Natural killer cell (primary cell): Measurements from ENCODE around the gene TAS2R42. TPM values are rescaled to one million over a fixed set of nuclear protein-coding genes. Genes with fewer than 3 reads are reported as not detected.

Experiments used
- ATAC-seq, 3 donors: fragments of 150-1000 bp in 2 of 3; fragments of 200-7000 bp in 1 of 3; cut with Tn5 transposase; 1 replicate in 1 of 3; 2 replicates in 2 of 3; pipeline ENCODE4 v1.10.0; 2021; ENCODE audit warnings: mild to moderate bottlenecking in 2 of 3, moderate library complexity in 2 of 3
- DNase-seq, 2 donors: peaks; one replicate each; pipeline versions ENCODE4 v3.0.0 to v3.0.0-alpha.2; 2013 to 2021; ENCODE audit warnings: mixed read lengths in 1 of 2
- H3K27ac ChIP-seq: one replicate; pipeline ENCODE4 v1.5.1; 2013; ENCODE audit warnings: mild to moderate bottlenecking, low read length
- H3K27me3 ChIP-seq: one replicate; pipeline ENCODE4 v1.6.1; 2013; ENCODE audit warnings: low read length; ENCODE audit not compliant: control insufficient read depth, insufficient read depth
- H3K36me3 ChIP-seq: one replicate; pipeline ENCODE4 v1.6.1; 2013; ENCODE audit warnings: low read length; ENCODE audit not compliant: control insufficient read depth, insufficient read depth
- H3K4me1 ChIP-seq: one replicate; pipeline ENCODE4 v1.6.1; 2013; ENCODE audit warnings: low read length; ENCODE audit not compliant: control insufficient read depth, insufficient read depth
- H3K4me3 ChIP-seq: one replicate; pipeline ENCODE4 v1.5.1; 2013; ENCODE audit warnings: low read length
- H3K9me3 ChIP-seq: one replicate; pipeline ENCODE4 v1.6.1; 2013; ENCODE audit warnings: low read length; ENCODE audit not compliant: control insufficient read depth, insufficient read depth
- H3K27ac Mint-ChIP-seq, 2 donors: one replicate each; pipeline ENCODE4 v1.8.0; 2022; ENCODE audit warnings: mild to moderate bottlenecking in 2 of 2, mixed read lengths in 2 of 2, moderate library complexity in 1 of 2
- H3K27me3 Mint-ChIP-seq, 2 donors: one replicate each; pipeline ENCODE4 v1.8.0; 2022; ENCODE audit warnings: low read depth in 2 of 2, mixed read lengths in 2 of 2
- H3K36me3 Mint-ChIP-seq: one replicate; pipeline ENCODE4 v1.8.0; 2022; ENCODE audit warnings: mixed read lengths
- H3K4me1 Mint-ChIP-seq, 2 donors: one replicate each; pipeline ENCODE4 v1.8.0; 2022; ENCODE audit warnings: mixed read lengths in 2 of 2
- H3K4me3 Mint-ChIP-seq: one replicate; pipeline ENCODE4 v1.8.0; 2022; ENCODE audit warnings: mild to moderate bottlenecking, moderate library complexity, mixed read lengths
- H3K9me3 Mint-ChIP-seq, 2 donors: one replicate each; pipeline ENCODE4 v1.8.0; 2022; ENCODE audit warnings: mixed read lengths in 2 of 2
- CTCF ChIP-seq: fragments of 200-600 bp; IDR thresholded peaks from one replicate; pipeline ENCODE4 v1.8.0; 2022; ENCODE audit warnings: antibody characterized with exemption
- WGBS: methylation state at CpG from one replicate; pipeline ENCODE4 v1.1.7; 2013; ENCODE audit warnings: missing lambda C conversion rate; ENCODE audit not compliant: insufficient coverage; 5-methylcytosine and 5-hydroxymethylcytosine counted together
- intact Hi-C: fragments of 100-400 bp; cut with micrococcal nuclease; formaldehyde crosslinking; loops from one replicate; pipeline ENCODE4 v1.14.2; 2022
- total RNA-seq, 4 donors: library from RNA; stranded (reverse); fragments of 120-200 nt in 1 of 4; gene quantifications; one replicate each; pipeline versions ENCODE4 v1.2.3 to v1.2.4, GENCODE V29; 2013 to 2022

TAS2R42 gene
- total RNA-seq, 3 donors from 2014 or later (not counting 1 experiment from before 2014, with no cell fraction given) = not detected

DNA sequence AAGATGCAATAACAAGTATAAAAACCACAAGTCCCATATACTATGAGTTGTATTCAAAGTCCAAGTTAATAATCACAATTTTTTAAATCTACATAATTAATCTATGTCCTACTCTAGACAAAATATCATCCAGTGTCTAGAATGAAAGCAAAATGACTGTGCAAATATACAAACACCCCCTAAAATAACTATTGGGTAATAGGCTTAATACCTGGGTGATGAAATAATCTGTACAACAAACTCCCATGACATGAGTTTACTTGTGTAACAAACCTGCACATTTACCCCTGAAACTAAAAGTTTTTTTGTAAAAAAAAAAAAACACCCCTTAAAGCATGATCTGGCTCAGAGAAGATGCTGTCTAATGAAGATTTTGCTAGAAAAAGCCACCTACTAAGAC, 4.2 kb downstream of the TAS2R42 start:
- H3K4me3 Mint-ChIP-seq = no peak overlapping the region
- DNase-seq = no peak
- H3K27ac Mint-ChIP-seq = no peak overlapping the region
- H3K9me3 Mint-ChIP-seq = no peaks in the 10 kb centered on the region
- Histone ChIP-seq H3K27ac (no peak overlapping the region), H3K9me3 (no peaks in the 10 kb centered on the region), H3K36me3 (no peaks in the 10 kb centered on the region), H3K4me3 (no peak overlapping the region), H3K27me3 (no peaks in the 10 kb centered on the region), H3K4me1 (no peaks in the 10 kb centered on the region)
- TF ChIP-seq CTCF = no peak
- H3K4me1 Mint-ChIP-seq = no peaks in the 10 kb centered on the region
- H3K27me3 Mint-ChIP-seq = no peaks in the 10 kb centered on the region
- intact Hi-C loops = no loop called here
- H3K36me3 Mint-ChIP-seq = no peaks in the 10 kb centered on the region
- no peak for ATAC-seq

- H3K36me3 Mint-ChIP-seq = no peaks in the 10 kb centered on the region
- H3K4me3 Mint-ChIP-seq = no peak overlapping the region
- no peaks in the 10 kb centered on the region for H3K9me3 ChIP-seq
- H3K36me3 ChIP-seq = no peaks in the 10 kb centered on the region
- intact Hi-C loops = loop anchor here (10.0 kb wide), 1 partner anchor 563 kb away; the partner anchor contains the start of gene MAGOHB
- H3K4me3 ChIP-seq = no peak overlapping the region
- no peaks in the 10 kb centered on the region for H3K9me3 Mint-ChIP-seq
- no peak for DNase-seq
- H3K4me1 Mint-ChIP-seq = peaks cover 13 to 23% of the 10 kb centered on the region in 2 donors
- ATAC-seq = no peak
- H3K4me1 ChIP-seq = no peaks in the 10 kb centered on the region
- H3K27ac Mint-ChIP-seq = no peak overlapping the region
- no CpG with 5 or more reads among the region's 1 CpG for WGBS
- no peaks in the 10 kb centered on the region for H3K27me3 Mint-ChIP-seq
- no peak for TF ChIP-seq CTCF
- no peak overlapping the region for H3K27ac ChIP-seq
- no peaks in the 10 kb centered on the region for H3K27me3 ChIP-seq
Measured at GRCh38 chr12:11178250-11178649, 8.5 kb downstream of the TAS2R42 start.

DNA sequence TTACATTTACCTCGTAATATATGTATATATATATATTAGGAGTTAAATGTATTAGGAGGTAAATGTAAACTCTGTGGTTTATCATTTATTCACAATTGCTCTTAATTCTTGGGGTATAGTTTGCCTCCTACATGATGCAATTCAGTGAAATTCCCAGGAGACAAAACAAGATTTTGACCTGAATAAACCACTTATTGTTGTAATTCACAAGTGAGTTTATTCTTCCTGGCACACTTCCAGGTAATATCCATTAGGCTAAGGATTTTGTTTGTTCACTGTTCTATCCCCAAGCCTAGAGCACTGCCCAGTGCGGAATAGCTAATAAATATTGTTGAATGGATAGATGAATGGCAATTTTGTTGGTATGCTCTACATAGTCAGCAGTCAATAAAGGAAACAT, 12.7 kb downstream of the TAS2R42 start:
- Mint-ChIP-seq H3K9me3 (no peaks in the 10 kb centered on the region), H3K4me3 (no peak overlapping the region), H3K4me1 (peaks cover 46 to 57% of the 10 kb centered on the region in 2 donors), H3K36me3 (no peaks in the 10 kb centered on the region), H3K27ac (no peak overlapping the region), H3K27me3 (no peaks in the 10 kb centered on the region)
- no peak for ATAC-seq
- DNase-seq = no peak
- Histone ChIP-seq H3K27ac (no peak overlapping the region), H3K4me3 (no peak overlapping the region), H3K36me3 (peaks cover 4% of the 10 kb centered on the region), H3K4me1 (peaks cover 8% of the 10 kb centered on the region), H3K9me3 (no peaks in the 10 kb centered on the region), H3K27me3 (no peaks in the 10 kb centered on the region)
- WGBS = 80% methylated on average over 1 of the region's 2 CpGs
- intact Hi-C loops = loop anchor here (10.0 kb wide), 1 partner anchor 559 kb away; the partner anchor contains the start of gene MAGOHB
- no peak for TF ChIP-seq CTCF
